GM18499 (cell line): ENCODE data around the gene RANBP17.
"Not testable (repeated sequence)": the region's sequence is repeated elsewhere in the genome, so short reads cannot be mapped to it uniquely, and the experiment has no call there.

ENCODE experiments used
- ATAC-seq: cut with Tn5 transposase; IDR thresholded peaks from one replicate; pipeline ENCODE4 v1.9.1; 2021; ENCODE audit warnings: moderate number of reproducible peaks; ENCODE audit not compliant: insufficient read depth, unreplicated experiment

The RANBP17 gene

DNA sequence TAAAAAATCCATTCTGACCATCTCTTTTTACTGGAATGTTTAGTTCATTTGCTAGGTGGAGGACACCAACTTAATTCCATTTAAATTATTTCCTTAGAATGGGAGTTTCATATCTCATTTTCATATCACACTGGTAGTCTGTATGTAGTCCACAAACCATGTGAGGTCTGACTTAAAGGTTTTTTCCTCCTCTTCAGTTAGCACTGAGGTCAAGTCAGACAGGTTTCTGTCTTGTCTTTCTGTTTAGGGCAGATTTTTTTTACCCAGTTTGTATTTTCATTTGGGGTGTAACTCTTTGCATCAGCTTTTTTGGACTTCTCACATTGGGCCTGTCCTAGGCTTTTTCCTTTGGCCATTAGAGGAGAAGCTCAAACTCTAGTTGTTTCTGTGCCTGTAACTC is 75.3 kb downstream of the RANBP17 start:
- ATAC-seq = no peak

DNA sequence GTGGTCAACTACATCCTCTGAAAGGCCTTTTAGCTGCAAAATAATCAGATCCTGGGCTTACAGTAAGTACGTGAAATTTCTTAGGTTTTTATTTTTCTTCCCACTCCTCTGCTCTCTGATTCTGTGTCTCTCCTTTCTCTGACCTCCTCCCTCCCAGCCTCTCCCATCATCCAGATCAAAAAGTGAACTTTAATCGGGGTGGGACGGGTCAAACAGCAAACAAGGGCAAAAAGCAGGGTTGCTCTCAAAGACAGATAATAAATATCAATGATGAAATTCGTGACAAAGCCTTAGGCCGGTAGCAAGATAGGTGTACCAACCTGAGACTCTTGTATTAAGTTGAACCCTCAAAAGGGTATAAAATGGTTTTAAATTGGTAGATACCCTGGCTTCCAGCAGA is 76.1 kb downstream of the RANBP17 start:
- ATAC-seq = no peak

DNA sequence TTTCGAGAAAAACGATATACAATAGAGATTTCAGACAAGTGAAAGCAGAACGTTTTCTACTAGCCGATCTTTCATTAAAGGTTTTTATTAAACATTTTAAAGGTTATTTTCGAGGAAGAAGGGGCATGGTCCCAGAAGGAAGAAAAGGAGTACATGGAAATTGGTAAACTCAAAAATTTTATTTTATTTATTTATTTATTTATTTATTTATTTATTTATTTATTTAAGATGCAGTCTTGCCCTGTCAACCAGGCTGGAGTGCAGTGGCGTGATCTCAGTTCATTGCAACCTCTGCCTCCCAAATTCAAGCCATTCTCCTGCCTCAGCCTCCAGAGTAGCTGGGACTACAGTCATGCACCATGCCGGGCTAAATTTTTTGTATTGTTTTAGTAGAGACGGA is 77.4 kb downstream of the RANBP17 start:
- no peak for ATAC-seq

DNA sequence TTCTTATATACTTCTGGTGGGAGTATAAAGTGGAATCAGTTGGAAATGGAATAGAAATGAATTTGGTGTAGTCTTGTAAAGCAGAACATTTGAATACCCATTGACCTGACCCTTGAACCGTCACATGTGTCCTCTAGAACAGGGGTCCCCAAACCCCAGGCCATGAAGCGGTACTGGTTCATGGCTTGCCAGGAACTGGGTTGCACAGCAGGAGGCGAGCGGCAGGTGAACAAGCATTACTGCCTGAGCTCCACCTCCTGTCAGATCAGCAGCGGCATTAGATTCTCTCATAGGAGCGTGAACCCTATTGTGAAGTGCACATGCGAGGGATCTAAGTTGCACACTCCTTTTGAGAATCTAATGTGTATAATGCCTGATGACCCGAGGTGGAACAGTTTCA is 80.0 kb downstream of the RANBP17 start:
- ATAC-seq = no peak

DNA sequence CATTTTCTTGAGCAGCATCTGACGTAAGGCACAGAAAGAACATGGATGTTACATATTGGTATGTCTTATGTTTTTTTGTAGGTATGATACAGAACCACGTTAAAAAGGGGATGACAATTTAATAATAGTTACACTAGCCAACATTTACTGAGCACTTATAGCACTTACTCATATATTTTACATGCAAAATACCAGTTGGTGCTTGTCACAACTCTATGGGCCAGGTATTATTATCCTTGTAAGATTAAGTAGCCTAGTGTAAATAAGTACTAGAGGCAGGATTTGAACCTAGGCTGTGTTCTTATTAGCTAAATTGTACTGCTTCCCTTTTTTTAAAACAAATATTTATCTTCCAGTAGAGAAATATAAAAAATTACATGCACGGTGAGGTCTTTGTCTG is 83.5 kb downstream of the RANBP17 start:
- no peak for ATAC-seq

DNA sequence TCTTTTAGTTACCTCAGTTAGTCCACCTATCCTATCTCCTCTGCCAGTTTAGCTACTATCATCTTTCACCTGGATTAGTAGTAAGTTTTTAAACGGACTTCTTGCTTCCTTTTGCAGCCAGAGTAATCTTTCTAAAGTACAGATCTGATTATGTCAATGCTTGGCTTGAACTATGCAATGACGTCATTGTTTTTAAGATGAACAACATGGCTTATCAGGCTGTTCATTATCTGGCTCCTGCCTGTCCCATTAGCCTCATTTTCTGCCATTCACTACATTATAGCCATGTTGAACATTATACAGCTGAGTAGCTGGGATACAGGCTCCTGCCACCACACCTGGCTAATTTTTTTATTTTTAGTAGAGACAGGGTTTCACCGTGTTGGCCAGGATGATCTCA is 98.7 kb downstream of the RANBP17 start:
- ATAC-seq = no peak

DNA sequence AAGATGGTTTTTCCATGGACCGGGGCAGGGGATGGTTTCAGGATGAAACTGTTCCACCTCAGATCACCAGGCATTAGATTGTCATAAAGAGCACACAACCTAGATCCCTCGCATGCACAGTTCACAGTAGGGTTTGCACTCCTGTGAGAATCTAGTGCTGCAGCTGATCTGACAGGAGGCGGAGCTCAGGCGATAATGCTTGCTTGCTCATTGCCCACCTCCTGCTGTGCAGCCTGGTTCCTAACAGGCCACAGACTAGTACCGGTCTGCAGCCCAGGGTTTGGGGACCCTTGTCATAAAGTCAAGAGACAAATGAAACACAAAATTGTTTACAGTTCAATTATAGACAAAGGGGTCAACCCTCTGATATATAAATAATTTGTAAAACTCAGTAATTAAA is 101.7 kb downstream of the RANBP17 start:
- ATAC-seq = no peak

DNA sequence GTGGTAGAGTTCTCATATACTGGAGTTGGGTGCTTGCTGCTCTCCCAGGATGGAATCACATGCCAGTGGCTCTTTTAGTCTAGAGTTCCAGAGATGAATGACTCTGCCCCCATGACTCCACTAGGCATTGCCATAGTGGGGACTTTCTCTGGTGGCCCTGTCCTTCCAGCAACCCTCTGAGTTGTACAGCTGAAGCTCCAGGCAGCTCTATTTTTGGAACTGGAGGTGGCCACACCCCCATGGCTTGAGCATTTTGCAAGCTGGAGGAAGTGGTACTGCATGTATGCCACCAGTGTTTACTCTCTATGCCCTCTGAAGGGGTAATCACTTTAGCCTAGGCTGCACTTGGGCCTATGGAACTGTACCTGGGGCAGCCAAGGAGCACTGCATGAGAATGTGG is 112.6 kb downstream of the RANBP17 start:
- ATAC-seq = no peak

DNA sequence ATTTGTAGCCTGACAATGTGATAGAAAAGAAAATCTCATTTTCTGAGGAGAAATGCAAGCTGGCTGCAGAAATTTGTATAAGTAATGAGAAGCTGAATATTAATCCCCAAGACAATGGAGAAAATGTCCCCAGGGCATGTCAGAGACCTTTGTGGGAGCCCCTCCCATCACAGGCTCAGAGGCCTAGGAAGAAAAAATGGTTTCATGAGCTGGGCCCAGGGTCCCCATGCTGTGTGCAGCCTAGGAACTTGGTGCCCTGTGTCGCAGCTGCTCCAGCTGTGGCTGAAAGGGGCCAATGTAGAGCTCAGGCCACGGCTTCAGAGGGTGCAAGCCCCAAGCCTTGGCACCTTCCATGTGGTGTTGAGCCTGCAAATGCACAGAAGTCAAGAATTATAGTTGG is 118.4 kb downstream of the RANBP17 start:
- not testable (repeated sequence) for ATAC-seq

DNA sequence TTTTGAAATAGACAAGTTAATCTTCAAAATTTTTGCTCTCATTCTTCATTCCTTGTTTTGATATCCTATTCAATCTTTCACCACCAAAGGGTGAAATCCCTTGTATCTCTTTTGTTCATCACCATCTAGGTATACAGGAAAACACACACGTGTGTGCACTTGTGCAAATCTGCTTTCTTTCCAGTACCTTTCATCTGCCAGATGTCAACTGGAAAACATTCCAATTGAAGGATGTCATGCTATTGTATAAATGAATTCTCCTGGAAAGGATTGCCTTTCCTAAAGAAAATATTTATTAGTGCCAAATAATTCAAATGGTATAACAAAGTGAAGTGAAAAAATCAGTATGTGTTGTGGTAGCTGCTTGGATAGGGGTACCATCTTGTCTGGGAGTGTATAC is 123.7 kb downstream of the RANBP17 start:
- ATAC-seq = no peak

DNA sequence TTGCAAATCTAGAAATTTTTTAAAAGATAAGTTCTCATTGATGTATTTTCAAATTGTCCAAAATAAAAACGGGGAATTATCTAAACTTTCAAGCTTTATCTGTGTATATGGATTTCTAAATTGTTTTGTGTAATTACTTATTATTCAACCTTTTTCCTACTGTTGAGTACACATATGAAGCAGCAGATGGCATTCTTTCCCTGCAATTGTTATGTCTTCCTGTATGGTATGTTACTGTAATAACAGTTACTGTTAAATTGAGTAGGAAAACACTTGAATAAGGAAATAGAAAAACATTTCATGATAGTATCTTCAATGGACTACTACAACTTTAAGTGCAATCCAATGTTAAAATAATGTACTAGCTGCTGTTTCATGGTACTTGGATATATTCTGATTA is 124.8 kb downstream of the RANBP17 start:
- ATAC-seq = no peak

DNA sequence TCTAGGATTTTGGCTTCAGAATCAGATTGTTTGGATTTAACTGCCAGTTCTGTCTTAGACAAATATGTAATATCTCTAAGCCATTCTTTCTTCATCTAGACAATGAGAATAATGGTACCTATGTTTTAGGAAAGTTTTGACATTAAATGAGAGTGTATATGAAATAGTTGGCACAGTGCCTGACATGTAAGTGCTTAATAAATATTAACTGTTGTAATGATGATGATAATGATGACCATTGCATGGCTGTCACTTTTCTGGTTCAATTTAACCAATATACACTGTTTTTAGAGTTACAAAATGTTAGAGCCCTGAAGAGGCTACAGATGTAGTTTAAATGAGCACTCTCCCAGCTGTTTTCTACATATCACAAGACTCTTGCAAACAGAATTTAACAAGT is 131.7 kb downstream of the RANBP17 start:
- ATAC-seq = no peak

DNA sequence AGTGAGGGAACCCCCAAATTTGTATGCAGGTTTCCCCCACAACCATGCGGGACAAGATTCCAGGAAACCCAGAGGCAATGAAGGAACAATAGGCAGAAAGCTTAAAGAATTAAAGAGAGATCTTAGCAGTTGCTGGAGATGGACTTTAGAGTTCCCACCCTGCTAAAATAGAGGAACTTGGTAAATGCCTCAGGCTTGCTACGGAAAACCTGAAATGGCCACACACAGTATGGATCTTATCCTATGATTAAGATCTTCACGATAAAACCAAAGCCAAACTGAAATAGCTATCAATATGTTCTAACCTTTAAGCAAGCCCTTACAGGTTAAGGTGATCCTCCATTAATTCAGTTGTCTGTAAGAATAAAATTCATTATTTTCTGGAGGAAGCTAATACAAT is 148.3 kb downstream of the RANBP17 start:
- no peak for ATAC-seq

DNA sequence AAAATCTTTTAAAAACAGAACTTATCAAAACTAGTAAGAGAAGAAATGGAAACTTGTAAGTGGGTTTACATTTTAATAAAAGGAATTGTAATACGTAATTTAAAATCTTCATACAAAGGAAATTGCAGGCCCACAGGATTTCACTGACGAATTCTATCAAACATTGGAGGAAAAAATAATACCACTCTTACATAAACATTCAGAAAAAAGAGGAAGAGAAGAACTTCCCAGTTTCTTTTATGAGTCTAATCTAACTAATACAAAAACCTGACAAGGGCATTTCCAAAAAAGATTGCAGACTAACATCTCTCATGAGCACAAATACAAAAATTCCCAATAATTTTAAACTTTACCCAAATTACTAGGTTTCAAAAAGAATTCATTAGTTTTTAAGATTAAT is 149.0 kb downstream of the RANBP17 start:
- no peak for ATAC-seq

DNA sequence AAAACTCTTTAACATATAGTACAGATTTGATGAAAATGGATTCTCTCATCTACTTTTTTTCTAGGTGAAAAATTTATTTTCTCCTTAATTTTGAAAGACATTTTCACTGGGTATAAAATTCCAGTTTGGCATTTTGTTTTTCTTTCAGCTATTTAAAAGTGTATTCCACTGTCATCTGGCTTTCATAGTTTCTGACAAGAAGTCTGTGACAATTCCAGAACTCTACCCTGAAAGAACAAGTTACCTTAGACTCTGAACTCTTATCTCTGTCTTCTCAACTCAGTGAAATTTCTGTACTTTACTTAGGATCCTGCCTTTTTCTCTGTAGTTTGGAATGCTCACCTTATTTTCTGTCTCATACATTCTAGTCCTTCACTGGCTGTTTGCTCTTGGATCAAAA is 161.7 kb downstream of the RANBP17 start:
- ATAC-seq = no peak

DNA sequence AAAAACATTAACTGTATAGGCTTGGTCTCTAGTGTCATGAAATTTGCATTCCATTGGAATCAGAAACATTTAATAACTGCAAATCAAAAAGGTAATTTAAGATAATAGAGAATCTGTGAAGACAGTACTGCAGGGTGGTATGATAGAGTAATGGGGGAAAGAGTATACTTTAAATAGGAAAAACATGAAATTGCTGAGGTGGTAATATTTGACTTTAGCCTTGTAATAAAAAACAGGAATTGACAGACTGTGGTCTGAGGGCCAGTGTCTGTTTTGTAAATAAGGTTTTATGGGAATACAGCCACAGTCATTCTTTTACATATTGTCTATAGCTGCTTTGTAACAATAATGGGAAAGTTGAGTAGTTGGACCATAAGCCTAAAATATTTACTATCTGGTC is 162.3 kb downstream of the RANBP17 start:
- ATAC-seq = no peak

DNA sequence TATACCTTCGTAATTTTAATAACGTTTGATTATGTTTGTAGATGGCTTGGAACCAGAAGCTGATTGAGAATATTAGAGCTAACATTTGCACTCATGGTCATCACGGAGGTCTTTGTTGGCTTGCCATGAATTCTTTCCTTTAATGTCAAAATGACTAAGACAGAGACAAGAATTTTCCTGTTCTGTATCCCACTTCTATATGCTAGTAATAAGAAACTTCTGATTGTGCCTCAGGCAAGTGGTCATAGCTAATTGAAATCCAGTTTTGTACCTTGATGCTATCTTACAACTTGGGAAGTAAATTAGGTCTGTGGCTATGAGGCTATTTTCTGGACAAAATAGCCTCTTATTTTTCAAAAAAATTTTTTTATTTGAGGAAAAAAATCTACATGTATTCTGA is 167.6 kb downstream of the RANBP17 start:
- ATAC-seq = no peak

DNA sequence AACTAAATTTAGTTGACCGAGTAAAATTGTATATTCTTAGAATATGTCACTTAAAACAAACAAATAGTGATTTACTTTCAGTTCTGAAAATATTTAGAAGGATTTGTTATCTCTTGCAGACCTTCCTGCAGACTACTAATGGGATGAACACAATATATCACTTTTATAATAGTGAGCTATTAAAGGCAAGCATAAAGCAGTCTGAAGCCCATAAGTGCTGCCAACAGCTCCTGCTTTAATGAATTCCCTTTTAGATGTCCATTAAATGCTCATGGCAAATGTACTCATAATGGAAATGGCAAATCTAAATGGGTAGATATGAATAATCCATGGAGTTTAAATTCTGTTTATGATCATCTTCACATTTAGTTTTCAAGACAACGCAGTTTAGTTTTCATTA is 170.2 kb downstream of the RANBP17 start:
- no peak for ATAC-seq

DNA sequence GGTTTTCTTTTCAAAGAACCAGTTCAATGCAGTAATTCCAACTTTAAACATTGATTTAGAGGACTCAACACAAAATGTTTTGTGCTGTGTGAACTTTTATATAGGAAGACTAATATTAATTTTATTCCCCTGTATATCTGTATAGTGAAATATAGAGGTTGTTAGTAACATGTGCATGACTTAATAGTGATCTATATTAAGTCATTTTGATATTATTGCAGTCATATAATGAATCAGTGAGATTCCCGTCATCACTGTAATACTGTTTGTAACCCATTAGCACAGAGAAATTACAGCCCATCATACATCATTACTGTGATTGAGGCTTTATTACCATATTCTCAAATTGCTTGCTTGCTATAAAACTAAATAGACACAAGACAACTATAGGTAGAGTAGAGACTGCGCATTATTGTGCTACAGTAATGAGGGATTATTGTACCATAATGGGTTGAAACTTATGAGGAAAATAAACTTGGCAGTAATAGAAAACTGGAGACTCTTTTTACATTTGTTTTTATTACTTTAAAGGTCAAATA is 170.7 kb downstream of the RANBP17 start:
- ATAC-seq = no peak

DNA sequence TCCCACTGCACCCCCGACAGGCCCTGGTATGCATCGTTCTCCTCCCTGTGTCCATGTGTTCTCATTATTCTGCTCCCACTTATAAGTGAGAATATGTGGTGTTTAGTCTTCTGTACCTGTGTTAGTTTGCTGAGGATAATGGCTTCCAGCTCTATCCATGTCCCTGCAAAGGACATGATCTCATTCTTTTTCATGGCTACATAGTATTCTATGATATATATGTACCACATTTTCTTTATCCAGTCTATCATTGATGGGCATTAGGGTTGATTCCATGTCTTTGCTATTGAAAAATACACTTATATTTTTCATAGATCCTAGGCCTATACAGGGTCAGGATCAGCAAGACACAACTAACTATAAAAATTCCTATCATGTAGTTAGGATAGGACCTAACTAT is 180.1 kb downstream of the RANBP17 start:
- ATAC-seq = not testable (repeated sequence)

DNA sequence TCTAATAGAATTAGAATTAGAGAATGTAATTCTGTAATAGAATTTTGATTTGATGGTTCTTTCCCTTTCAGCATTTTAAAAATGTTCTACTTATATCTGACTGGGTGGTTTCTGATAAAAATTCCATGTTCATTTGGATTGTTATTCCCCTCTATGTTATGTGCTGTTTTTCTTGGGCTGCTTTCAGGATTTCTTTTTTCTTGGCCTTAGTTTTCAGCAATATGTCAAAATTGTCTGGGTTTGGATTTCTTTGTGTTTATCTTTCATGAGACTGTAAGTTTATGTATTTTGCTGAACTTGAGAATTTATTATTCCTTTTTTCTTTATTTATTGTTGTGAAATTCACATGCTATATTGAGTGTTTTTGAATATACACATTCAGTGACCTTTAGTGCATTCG is 189.1 kb downstream of the RANBP17 start:
- ATAC-seq = no peak

DNA sequence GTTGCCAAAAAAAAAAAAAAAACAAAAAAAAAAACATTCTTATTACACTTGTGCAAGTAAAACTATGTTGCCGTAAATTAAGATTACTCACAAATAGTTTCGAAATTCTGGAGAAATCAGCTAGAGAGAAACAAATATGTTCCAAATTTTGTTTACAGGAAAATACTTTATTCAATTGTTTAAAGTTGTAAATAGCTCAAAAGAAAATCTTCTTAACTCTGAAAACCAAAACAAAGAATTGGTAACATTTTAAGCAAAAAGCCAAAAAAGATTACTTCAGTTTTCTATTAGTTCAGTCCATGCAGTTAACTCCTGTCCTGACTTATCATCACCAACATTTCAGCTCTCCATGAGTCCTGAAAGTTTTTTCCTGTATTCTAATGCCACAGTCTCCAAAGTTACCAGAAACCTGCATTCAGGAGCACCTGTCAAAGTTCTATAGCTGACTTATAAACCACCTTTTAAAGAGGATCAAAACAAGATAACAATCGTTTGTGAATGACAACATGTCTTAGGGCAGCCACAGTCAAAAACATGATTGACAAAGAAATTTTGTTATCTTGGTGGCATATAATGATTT is 194.1 kb downstream of the RANBP17 start:
- ATAC-seq = no peak
